ENCODE data around the gene EFEMP1.

Gene EFEMP1

DNA sequence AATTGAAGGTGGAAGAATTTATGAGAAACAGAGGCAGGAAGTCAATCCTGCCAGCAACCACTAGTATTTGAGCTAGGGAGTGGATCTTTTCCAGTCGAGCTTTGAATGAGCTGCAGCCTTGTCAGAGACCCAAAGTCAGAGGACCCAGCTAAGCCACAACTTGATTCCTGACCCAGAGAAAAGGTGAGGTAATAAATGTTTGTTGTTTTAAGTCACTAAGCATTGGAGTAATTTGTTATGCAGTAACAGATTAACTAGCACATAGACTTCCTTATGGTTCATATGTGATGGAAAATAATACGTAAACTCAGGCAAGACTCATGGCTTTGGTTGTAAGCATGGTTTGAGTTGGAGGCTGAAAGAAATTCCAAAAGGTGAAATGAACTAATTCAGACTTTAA, 21.6 kb downstream of the EFEMP1 start:
- intact Hi-C loops (cut with DNase I) = no loop called here
- DNase-seq = no peak

- intact Hi-C loops (cut with DNase I) = no loop called here
- DNase-seq = no peak
Measured at GRCh38 chr2:55901322-55901721, 22.3 kb downstream of the EFEMP1 start.

DNA sequence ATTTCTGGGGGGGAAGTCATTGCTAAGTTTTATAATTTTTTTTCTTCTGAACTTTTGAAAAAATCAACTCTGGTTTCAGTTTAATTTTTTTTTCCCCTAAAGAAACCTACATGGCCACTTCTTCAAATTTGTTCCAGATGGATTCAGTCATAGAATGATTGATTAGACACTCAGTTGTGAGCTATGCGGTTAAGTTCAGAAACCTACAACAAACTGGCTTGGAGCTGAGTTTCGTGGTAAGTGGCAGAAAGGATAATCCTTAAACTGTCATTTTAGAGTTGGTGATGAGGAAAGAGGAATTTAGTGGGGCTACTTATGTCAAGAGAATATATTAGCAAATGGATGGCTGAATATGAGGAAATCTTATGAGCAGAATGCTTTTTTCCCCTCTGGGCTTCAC, 23.7 kb downstream of the EFEMP1 start:
- no peak for DNase-seq
- intact Hi-C loops (cut with DNase I) = no loop called here

DNA sequence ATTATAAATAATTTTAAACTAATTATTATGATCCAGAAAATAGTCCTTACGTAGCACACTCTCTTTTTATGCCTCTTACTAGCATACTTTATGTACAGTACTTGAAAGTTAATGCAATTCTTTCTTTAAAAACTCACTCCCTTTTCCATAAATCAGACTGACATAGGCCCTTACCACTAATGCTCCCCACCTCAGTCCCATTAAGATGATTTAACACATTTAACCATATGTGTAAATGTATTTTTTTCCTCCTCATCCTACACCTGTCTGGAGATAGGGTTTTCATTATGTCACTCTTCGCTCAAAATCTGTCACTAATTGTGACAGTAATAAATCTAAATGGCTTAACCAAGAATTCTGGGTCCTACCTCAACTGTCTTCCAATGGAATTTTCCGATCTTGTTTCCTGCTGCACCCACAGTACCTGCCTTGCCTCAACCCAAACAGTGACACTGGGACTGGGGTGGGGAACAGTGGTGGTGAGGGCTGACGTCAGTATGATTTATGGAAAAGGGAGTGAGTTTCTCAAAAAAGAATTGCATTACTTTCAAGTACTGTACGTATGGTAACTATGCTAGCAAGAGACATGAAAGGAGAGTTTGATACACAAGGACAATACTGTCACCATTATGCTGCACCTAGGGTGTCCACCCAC, 25.1 kb downstream of the EFEMP1 start:
- intact Hi-C loops (cut with DNase I) = no loop called here
- no peak for DNase-seq

GRCh38 chr2:55896633-55897032, 26.9 kb downstream of the EFEMP1 start:
- intact Hi-C loops (cut with DNase I) = no loop called here
- no peak for DNase-seq

- intact Hi-C loops (cut with DNase I) = no loop called here
- no peak for DNase-seq
Measured at GRCh38 chr2:55894720-55895119, 28.9 kb downstream of the EFEMP1 start.

DNA sequence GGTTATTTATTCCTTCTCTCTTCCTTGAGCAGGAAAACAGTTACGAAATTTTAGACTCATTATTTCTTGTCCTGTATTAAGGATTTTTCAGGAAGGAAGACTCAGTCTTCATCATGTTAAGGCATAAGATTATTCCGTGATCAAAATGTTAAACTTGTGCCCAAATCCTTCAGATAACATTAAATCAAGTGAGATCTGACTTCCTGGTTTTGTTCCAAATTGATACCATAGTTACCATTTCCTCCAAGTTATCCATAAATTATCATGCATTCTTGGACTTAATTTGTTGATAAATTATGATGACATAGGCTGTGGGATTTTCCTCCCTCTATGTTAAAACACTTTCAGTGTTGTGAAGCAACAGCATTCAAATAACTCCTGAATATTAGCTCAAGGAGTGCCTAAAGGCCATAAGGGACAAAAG, 31.9 kb downstream of the EFEMP1 start:
- no peak for DNase-seq
- intact Hi-C loops (cut with DNase I) = no loop called here

GRCh38 chr2:55888936-55889335, 34.6 kb downstream of the EFEMP1 start:
- DNase-seq = peak in 2 of 10 donors; percentile 8 to 9
- intact Hi-C loops (cut with DNase I) = no loop called here

DNA sequence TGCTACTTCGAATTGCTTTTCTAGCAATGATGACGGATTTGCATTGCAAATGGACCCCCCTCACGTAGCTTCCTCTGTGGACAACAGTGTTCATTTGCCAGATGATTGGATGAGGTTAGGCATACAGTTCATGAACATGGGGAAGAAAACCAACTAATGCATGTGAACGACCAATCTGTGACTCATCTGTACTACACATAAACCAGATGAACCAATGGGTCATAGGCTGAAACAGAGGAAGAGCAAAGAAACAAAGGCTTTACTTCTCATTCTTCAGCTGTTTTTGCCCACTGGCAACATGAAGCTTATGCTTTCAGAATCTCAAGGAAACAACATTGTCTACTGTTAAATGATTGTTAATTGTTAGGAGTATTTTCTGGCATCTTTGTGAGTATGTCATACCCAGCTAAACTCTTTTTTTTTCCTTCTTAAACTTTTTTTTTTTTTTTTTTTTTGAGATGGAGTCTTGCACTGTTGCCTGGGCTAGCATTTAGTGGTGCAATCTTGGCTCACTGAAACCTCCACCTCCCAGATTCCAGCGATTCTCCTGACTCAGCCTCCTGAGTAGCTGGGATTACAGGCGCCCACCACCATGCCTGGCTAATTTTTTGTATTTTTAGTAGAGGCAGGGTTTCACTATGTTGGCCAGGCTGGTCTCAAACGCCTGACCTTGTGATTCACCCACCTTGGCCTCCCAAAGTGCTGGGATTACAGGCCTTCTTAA, 35.5 kb downstream of the EFEMP1 start:
- DNase-seq = no peak
- intact Hi-C loops (cut with DNase I) = no loop called here

- no peak for DNase-seq
- intact Hi-C loops (cut with DNase I) = no loop called here
Measured at GRCh38 chr2:55887351-55887750, 36.2 kb downstream of the EFEMP1 start.

GRCh38 chr2:55885944-55886281, 37.7 kb downstream of the EFEMP1 start:
- intact Hi-C loops (cut with DNase I) = no loop called here
- DNase-seq = no peak

- no peak for DNase-seq
- intact Hi-C loops (cut with DNase I) = no loop called here
Measured at GRCh38 chr2:55885127-55885943, 38.2 kb downstream of the EFEMP1 start.

DNA sequence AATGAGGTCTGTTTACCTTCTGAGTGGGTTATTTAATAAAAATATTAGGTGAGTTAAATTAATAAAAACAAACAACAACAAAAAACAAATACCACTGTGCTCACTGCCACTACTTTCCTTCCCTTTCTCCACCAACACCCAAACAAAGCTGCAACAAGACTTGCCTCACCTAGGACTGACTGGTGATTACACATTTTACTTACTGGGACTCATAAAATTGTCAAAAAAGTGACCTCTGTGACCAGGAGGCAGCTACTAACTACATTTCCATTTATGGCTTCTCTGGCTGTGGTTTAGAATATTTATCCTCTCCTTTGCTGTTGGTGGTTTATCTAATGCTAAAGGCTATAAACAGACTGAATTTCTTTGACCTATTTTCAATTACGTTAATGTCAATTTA, 39.8 kb downstream of the EFEMP1 start:
- no peak for DNase-seq
- intact Hi-C loops (cut with DNase I) = no loop called here

GRCh38 chr2:55883357-55883756, 40.2 kb downstream of the EFEMP1 start:
- intact Hi-C loops (cut with DNase I) = no loop called here
- DNase-seq = no peak

- intact Hi-C loops (cut with DNase I) = no loop called here
- no peak for DNase-seq
Measured at GRCh38 chr2:55882954-55883353, 40.6 kb downstream of the EFEMP1 start.

DNA sequence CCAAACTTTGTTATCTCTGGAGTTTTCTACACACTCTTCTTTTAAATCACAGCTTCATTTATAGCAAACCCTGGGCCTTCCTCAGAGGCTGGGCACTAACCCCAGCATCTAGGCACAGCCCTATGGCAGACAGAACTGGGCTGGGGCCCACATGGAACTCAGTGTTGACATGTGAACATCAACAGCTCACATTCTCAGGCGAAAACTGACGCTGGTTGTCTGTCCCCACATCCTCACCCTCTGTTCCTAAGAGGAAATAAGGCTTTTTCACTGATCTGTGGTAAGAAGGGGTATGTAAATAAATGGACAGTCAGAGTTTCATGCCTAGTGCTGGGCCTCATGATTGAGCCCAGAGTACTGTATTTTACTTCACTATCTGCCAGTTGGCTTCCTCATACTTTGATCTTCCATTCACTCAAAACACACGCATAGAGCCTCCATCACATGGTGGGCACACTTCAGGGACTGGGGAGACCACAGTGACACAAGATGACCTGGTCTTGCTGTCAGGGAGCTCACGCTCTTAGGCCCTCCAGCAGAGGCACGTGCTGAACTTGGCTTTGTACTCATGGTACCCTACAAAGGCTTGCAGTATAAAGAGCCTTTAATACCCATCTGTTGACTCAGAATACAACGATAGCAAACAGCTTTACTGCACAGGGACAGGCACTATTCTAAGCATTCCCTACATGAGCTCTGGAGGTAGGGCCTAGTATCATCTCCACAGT, 43.0 kb downstream of the EFEMP1 start:
- intact Hi-C loops (cut with DNase I) = no loop called here
- DNase-seq = no peak

GRCh38 chr2:55879976-55880375, 43.6 kb downstream of the EFEMP1 start:
- intact Hi-C loops (cut with DNase I) = no loop called here
- DNase-seq = no peak

DNA sequence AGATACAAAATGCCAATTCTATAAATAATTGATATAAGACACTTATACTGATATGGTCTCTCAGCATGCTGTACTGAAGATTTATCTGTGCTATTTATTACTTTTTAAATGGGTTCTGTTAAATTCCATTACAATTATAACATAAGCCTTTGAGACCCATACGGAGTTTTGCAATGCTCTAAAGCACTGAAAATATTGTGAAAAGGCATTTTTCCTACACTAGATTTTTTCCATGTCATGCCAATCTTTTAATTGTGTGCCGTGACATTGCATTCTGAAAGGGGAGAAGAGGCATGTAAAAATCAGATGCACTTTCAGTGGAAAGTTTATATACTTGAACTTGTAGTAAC, 46.5 kb downstream of the EFEMP1 start:
- DNase-seq = no peak
- intact Hi-C loops (cut with DNase I) = no loop called here

DNA sequence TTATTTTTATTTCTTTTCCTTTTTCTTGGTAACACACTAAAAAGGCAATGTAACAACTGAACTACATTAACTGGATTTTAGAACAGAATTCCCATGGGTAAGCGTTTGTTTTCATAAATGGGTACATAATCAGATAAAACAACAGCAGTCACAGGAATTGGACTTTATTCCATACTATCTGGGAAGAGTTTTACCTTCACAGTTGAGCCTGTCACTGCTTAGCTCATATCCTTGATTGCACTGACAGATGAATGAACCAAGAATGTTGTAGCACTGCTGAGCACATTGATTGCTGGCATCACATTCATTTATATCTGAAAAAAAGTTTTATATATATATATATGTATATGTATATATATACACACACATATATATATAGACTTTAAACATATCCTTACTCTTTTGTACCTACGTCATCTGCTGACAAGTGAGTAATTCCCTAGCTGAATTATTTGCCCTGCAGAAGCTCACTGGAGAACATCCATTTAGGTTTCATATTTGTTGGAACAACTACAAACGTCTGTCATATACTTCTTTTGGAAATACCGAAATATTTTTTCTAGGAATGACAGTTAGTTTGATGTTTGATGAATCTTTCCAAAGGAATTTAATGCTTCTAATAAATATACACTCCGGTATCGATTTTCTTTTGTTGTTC, 47.0 kb downstream of the EFEMP1 start:
- intact Hi-C loops (cut with DNase I) = no loop called here
- DNase-seq = no peak

DNA sequence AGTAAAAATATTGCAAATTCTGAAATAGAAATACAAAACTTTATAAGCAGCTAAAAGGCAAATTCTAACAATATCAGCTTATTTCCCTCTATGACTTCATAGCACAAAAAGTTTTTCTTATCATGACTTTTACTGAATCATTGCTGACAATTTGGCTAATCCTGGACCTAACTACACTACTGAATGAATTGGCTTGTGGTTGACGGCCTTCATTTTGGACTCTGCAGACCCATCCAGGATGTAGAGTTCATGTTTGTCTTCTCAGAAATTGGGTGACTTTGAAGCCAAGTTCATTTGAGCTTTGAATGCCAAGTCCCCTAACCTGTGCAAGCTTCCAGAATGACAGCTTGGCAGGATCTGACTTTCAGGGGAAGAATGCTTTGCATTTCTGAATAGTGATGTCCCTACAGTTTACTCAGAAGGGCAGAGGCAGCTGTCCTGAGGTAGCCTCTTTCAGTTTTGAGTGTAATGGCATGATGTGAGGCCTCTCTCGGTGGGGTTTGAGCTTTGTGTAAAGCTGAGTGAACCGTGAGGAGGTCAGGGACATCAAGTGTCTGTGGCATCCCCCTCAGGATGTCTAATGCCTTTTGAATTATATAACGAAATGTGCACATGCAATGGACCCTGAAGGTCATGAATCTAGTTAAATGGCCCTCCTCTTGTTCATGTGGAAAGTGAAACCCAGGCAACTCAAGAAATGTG, 48.0 kb downstream of the EFEMP1 start:
- no peak for DNase-seq
- intact Hi-C loops (cut with DNase I) = no loop called here

All from posterior cingulate gyrus (tissue), 11 donors.